Aorta (tissue), 5 donors: Measurements from ENCODE around the gene RASA3. TPM values are rescaled to one million over a fixed set of nuclear protein-coding genes. Genes with fewer than 3 reads are reported as not detected.
"Not testable (repeated sequence)": the region's sequence is repeated elsewhere in the genome, so short reads cannot be mapped to it uniquely, and the experiment has no call there.

ENCODE experiments used
- ATAC-seq: fragments of 200-7000 bp; cut with Tn5 transposase; one replicate; pipeline ENCODE4 v1.9.1; 2022; ENCODE audit warnings: moderate library complexity; ENCODE audit not compliant: low FRiP score
- DNase-seq, 2 donors: peaks; one replicate each; pipeline ENCODE4 v3.0.0-alpha.2; 2020
- H3K27ac ChIP-seq, 2 donors: one replicate each; pipeline ENCODE4 v1.5.1; 2013; ENCODE audit warnings: low read length in 2 of 2, mild to moderate bottlenecking in 2 of 2, moderate library complexity in 2 of 2, control low read depth in 1 of 2, inconsistent platforms in 1 of 2, low read depth in 1 of 2
- H3K27me3 ChIP-seq, 2 donors: one replicate each; pipeline ENCODE4 v1.6.1; 2013; ENCODE audit warnings: control low read depth in 1 of 2, low read length in 1 of 2, mild to moderate bottlenecking in 1 of 2, moderate library complexity in 1 of 2; ENCODE audit not compliant: insufficient read depth in 2 of 2, control insufficient read depth in 1 of 2
- H3K36me3 ChIP-seq, 2 donors: one replicate each; pipeline ENCODE4 v1.6.1; 2013; ENCODE audit warnings: control low read depth in 1 of 2, low read length in 1 of 2, mild to moderate bottlenecking in 1 of 2; ENCODE audit not compliant: insufficient read depth in 2 of 2, control insufficient read depth in 1 of 2
- H3K4me1 ChIP-seq, 2 donors: one replicate each; pipeline ENCODE4 v1.6.1; 2013; ENCODE audit warnings: low read length in 2 of 2, control low read depth in 1 of 2, mild to moderate bottlenecking in 1 of 2, moderate library complexity in 1 of 2; ENCODE audit not compliant: insufficient read depth in 2 of 2, control insufficient read depth in 1 of 2
- H3K4me3 ChIP-seq, 2 donors: one replicate each; pipeline ENCODE4 v1.5.1; 2013; ENCODE audit warnings: low read length in 2 of 2, control low read depth in 1 of 2, mild to moderate bottlenecking in 1 of 2
- H3K9me3 ChIP-seq: one replicate; pipeline ENCODE4 v1.6.1; 2013; ENCODE audit warnings: mild to moderate bottlenecking, low read length; ENCODE audit not compliant: control insufficient read depth
- WGBS, 2 donors: extraction: QIAGEN DNeasy Blood & Tissue Kit; methylation state at CpG; one replicate each; pipeline ENCODE4 v1.1.7; 2013; 5-methylcytosine and 5-hydroxymethylcytosine counted together
- intact Hi-C, 2 donors: fragments of 100-400 bp; cut with DNase I; formaldehyde crosslinking; loops; one replicate each; pipeline versions ENCODE4 v1.14.2 to v1.15.0; 2022
- polyA plus RNA-seq, 2 donors: library from polyadenylated mRNA; stranded (reverse); fragments of 200-250 nt; gene quantifications; one replicate each; pipeline ENCODE4 v1.2.3, GENCODE V29; 2013
- total RNA-seq, 2 donors: library from RNA; stranded (reverse); fragmentation: NEBNext Ultra II Directional; extraction: Animal tissue kit (Norgen Biotek cat#: 25700); gene quantifications; one replicate each; pipeline ENCODE4 v1.2.1, GENCODE V29; 2021
- donor health status: healthy with polysubstance abuse.
- donor health status: Bipolar disorder and iron deficiency.
- donor health status: DM: no; HTN: no; CAD: no.
- donor health status: DM: no; HTN: no; CAD: no.
- donor health status: DM: yes; HTN: yes; CAD: no.

Gene RASA3
- total and polyA plus RNA-seq, 4 donors: 8.1 to 42.3 (median 28.9) TPM

DNA sequence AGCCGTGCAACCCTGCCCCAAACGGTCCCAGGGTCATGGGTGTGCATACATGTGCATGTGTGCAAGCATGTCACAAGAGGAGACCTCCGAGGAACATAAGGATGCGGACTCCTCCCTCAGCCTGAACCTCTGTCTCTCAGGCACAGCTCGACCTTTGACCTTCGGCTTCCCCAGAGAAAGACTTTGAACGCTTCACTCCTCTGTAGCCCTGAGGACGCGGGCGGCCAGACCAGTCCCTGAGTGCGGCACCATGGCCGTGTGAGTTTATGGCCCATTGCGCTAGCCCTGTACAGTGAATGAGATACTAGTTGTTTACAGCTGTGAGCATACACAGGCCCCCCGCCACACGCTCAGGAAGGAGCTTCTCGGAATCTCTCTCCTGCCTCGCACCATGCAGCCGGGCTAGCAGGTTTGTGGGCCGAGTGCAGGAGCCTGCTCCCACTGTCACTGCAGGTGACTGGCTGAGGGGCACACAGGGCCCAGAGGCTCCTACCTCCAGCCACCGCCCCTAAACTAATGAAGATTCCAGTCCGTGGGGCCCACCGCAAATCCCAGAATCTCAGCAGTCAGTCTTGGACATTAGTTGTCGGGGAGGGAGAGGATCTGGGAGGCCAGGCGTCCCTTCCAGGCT is 10.8 kb downstream of the RASA3 start:
- Histone ChIP-seq H3K9me3 (no peaks in the 10 kb centered on the region), H3K4me3 (no peak overlapping the region), H3K4me1 (no peaks in the 10 kb centered on the region), H3K27me3 (no peaks in the 10 kb centered on the region), H3K27ac (peak overlapping the region in 1 of 2 donors; percentile 8), H3K36me3 (no peaks in the 10 kb centered on the region)
- no peak for ATAC-seq
- intact Hi-C loops: no loop called here
- 89 to 93% methylated on average over 24 of the region's 24 CpGs for WGBS, 2 donors
- DNase-seq: no peak

DNA sequence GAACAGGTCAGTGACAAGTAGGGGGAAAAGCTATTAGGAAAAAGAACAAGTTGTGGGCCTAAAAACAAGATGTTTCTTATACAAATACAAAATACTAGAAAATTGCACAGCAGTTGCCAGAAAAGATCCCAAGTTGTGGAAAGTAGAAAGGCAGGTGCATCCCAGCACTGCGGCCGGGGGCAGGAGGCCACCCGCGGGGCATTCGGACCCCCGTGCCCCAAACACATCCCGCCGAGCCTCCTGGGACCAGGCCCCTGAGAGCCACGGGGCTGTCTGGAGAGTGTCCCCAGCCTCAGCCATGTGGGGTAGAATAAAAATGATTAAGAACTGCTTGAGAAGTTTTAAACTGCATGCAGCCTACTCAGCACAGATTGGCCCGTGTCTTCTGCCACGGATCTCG is 11.4 kb downstream of the RASA3 start:
- peak overlapping the region in 1 of 2 donors; percentile 70 for H3K27ac ChIP-seq
- intact Hi-C loops: no loop called here
- H3K27me3 ChIP-seq: no peaks in the 10 kb centered on the region
- 73 to 78% methylated on average over 12 of the region's 12 CpGs for WGBS, 2 donors
- no peaks in the 10 kb centered on the region for H3K9me3 ChIP-seq
- no peaks in the 10 kb centered on the region for H3K4me1 ChIP-seq
- no peak for DNase-seq
- no peak for ATAC-seq
- H3K36me3 ChIP-seq: no peaks in the 10 kb centered on the region
- H3K4me3 ChIP-seq: no peak overlapping the region

GRCh38 chr13:114120591-114121011 is 11.8 kb downstream of the RASA3 start:
- Histone ChIP-seq H3K27me3 (no peaks in the 10 kb centered on the region), H3K9me3 (no peaks in the 10 kb centered on the region), H3K36me3 (no peaks in the 10 kb centered on the region), H3K27ac (peak overlapping the region; percentile 58 to 70), H3K4me1 (no peaks in the 10 kb centered on the region), H3K4me3 (no peak overlapping the region)
- no peak for ATAC-seq
- DNase-seq: no peak
- 29 to 40% methylated on average over 9 to 10 of the region's 10 CpGs for WGBS, 2 donors
- intact Hi-C loops: no loop called here

GRCh38 chr13:114119196-114119595 is 13.2 kb downstream of the RASA3 start:
- ATAC-seq: peak; percentile 80
- no peak overlapping the region for H3K4me3 ChIP-seq
- intact Hi-C loops: no loop called here
- H3K4me1 ChIP-seq: no peaks in the 10 kb centered on the region
- H3K27me3 ChIP-seq: no peaks in the 10 kb centered on the region
- peak overlapping the region; percentile 29 to 71 for H3K27ac ChIP-seq
- H3K9me3 ChIP-seq: no peaks in the 10 kb centered on the region
- peak in 1 of 2 donors; percentile 64 for DNase-seq
- WGBS, 2 donors: 1 to 4% methylated on average over 9 to 14 of the region's 14 CpGs
- H3K36me3 ChIP-seq: no peaks in the 10 kb centered on the region

DNA sequence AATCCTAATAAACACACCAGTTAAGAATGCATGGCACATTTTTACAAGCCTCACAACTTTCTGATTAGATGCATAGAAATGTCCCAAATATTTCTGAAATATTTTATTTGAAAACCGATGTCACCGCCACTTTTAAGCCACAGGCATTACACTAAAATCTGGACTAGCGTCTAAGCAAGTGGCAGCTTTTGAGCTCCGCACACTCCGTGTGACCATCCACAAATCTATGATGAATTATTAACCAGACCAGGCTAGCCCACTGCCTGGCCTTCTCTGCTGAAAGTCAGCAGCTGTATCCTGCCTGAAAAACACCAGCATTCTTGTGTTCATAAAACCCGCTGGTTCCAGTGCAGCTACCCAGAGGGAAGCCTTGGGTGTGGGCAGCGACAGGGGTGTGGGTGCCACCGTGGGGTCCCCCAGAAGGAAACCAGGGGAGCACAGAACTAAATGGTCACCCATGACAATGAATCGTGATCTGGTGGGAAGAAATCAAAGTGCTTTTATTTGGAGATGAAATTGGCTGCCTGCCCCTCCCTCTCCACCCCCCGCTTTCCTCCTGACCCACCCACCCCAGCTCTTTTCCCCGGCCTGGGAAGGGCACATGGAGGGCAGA is 13.8 kb downstream of the RASA3 start:
- intact Hi-C loops: no loop called here
- no peak overlapping the region for H3K4me3 ChIP-seq
- H3K36me3 ChIP-seq: no peaks in the 10 kb centered on the region
- no peaks in the 10 kb centered on the region for H3K9me3 ChIP-seq
- peak overlapping the region; percentile 66 to 71 for H3K27ac ChIP-seq
- H3K27me3 ChIP-seq: no peaks in the 10 kb centered on the region
- 7 to 13% methylated on average over 11 of the region's 11 CpGs for WGBS, 2 donors
- H3K4me1 ChIP-seq: no peaks in the 10 kb centered on the region
- DNase-seq (peak; percentile 49 to 67), ATAC-seq (peak; percentile 40)

- no peaks in the 10 kb centered on the region for H3K36me3 ChIP-seq
- no peak overlapping the region for H3K27ac ChIP-seq
- DNase-seq: peak; percentile 29 to 48
- WGBS, 2 donors: 47% methylated on average over 6 of the region's 6 CpGs
- H3K4me1 ChIP-seq: no peaks in the 10 kb centered on the region
- intact Hi-C loops: no loop called here
- no peak overlapping the region for H3K4me3 ChIP-seq
- no peaks in the 10 kb centered on the region for H3K27me3 ChIP-seq
- no peak for ATAC-seq
- no peaks in the 10 kb centered on the region for H3K9me3 ChIP-seq
Observed at GRCh38 chr13:114118086-114118485, 14.3 kb downstream of the RASA3 start.

DNA sequence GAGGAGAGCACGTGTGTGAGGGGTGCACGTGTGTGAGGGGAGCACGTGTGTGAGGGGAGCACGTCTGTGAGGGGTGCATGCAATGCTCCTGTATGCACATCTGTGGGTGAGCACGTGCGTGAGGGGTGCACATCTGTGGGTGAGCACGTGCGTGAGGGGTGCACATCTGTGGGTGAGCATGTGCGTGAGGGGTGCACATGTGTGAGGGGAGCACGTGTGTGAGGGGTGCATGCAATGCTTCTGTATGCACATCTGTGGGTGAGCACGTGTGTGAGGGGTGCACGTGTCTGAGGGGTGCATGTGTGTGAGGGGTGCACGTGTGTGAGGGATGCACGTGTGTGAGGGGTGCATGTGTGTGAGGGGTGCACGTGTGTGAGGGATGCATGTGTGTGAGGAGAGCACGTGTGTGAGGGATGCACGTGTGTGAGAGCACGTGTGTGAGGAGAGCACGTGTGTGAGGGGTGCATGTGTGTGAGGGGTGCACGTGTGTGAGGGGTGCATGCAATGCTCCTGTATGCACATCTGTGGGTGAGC is 15.0 kb downstream of the RASA3 start:
- WGBS, 2 donors: 87 to 92% methylated on average over 20 of the region's 20 CpGs
- H3K4me3 ChIP-seq, H3K4me1 ChIP-seq, H3K9me3 ChIP-seq, ATAC-seq, intact Hi-C loops, H3K27me3 ChIP-seq, H3K27ac ChIP-seq, H3K36me3 ChIP-seq: not testable (repeated sequence)
- peak; percentile 35 to 43 for DNase-seq

DNA sequence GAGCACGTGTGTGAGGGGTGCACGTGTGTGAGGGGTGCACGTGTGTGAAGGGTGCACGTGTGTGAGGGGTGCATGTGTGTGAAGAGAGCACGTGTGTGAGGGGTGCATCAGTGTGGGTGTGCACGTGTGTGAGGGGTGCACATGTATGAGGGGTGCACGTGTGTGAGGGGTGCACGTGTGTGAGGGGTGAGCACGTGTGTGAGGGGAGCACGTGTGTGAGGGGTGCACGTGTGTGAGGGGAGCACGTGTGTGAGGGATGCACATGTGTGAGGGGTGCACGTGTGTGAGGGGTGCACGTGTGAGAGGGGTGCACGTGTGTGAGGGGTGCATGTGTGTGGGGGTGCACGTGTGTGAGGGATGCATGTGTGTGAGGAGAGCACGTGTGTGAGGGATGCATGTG is 15.7 kb downstream of the RASA3 start:
- Histone ChIP-seq H3K4me3 (no peak overlapping the region), H3K36me3 (no peaks in the 10 kb centered on the region), H3K9me3 (no peaks in the 10 kb centered on the region), H3K27me3 (no peaks in the 10 kb centered on the region), H3K27ac (no peak overlapping the region), H3K4me1 (no peaks in the 10 kb centered on the region)
- DNase-seq: peak in 1 of 2 donors; percentile 16
- intact Hi-C loops: no loop called here
- ATAC-seq: no peak
- WGBS, 2 donors: 85 to 89% methylated on average over 17 of the region's 17 CpGs

GRCh38 chr13:114115796-114116195 is 16.6 kb downstream of the RASA3 start:
- H3K27ac ChIP-seq: no peak overlapping the region
- H3K27me3 ChIP-seq: no peaks in the 10 kb centered on the region
- intact Hi-C loops: no loop called here
- 82 to 83% methylated on average over 13 of the region's 13 CpGs for WGBS, 2 donors
- H3K36me3 ChIP-seq: no peaks in the 10 kb centered on the region
- DNase-seq (peak in 1 of 2 donors; percentile 44), ATAC-seq (no peak)
- no peaks in the 10 kb centered on the region for H3K9me3 ChIP-seq
- H3K4me3 ChIP-seq: no peak overlapping the region
- H3K4me1 ChIP-seq: no peaks in the 10 kb centered on the region
